ENCODE data around the gene TBX21. TPM values are rescaled to one million over a fixed set of nuclear protein-coding genes. Genes with fewer than 3 reads are reported as not detected.

The TBX21 gene
- total and polyA plus RNA-seq, 8 donors = 0.25 to 2.8 (median 0.46) TPM; not detected in 1

- H3K27ac ChIP-seq = no peak overlapping the region
- no peaks in the 10 kb centered on the region for H3K9me3 ChIP-seq
- H3K36me3 ChIP-seq = no peaks in the 10 kb centered on the region
- no peak for DNase-seq
- TF ChIP-seq CTCF (IDR thresholded peaks at IDR 0.05) = no peak
- H3K4me3 ChIP-seq = no peak overlapping the region
- H3K27me3 ChIP-seq = peaks cover 25 to 93% of the 10 kb centered on the region in 2 donors
- peaks cover 0 to 39% of the 10 kb centered on the region in 2 donors for H3K4me1 ChIP-seq
- intact Hi-C loops (cut with DNase I) = no loop called here
- no peak for ATAC-seq
These were observed 11.3 kb upstream of the TBX21 start for GRCh38 chr17:47721725-47722124.

- peaks cover 25 to 68% of the 10 kb centered on the region in 2 donors for H3K27me3 ChIP-seq
- ATAC-seq (no peak), DNase-seq (no peak)
- H3K36me3 ChIP-seq = no peaks in the 10 kb centered on the region
- H3K4me1 ChIP-seq = peaks cover 0 to 21% of the 10 kb centered on the region in 2 donors
- intact Hi-C loops (cut with DNase I) = no loop called here
- H3K9me3 ChIP-seq = no peaks in the 10 kb centered on the region
- TF ChIP-seq CTCF (IDR thresholded peaks at IDR 0.05) = no peak
- no peak overlapping the region for H3K27ac ChIP-seq
- no peak overlapping the region for H3K4me3 ChIP-seq
These were observed 8.3 kb upstream of the TBX21 start for GRCh38 chr17:47724705-47725104.

- no peaks in the 10 kb centered on the region for H3K9me3 ChIP-seq
- no peak for TF ChIP-seq CTCF (IDR thresholded peaks at IDR 0.05)
- DNase-seq = no peak
- no peak overlapping the region for H3K4me3 ChIP-seq
- H3K27ac ChIP-seq = no peak overlapping the region
- peaks cover 0 to 13% of the 10 kb centered on the region in 2 donors for H3K4me1 ChIP-seq
- no peak for ATAC-seq
- peaks cover 23 to 68% of the 10 kb centered on the region in 2 donors for H3K27me3 ChIP-seq
- H3K36me3 ChIP-seq = no peaks in the 10 kb centered on the region
- intact Hi-C loops (cut with DNase I) = no loop called here
These were observed 7.5 kb upstream of the TBX21 start for GRCh38 chr17:47725446-47726111.

GRCh38 chr17:47726796-47727703, 6.0 kb upstream of the TBX21 start:
- intact Hi-C loops (cut with DNase I) = no loop called here
- TF ChIP-seq CTCF (IDR thresholded peaks at IDR 0.05) = no peak

GRCh38 chr17:47727704-47728036, 5.4 kb upstream of the TBX21 start:
- no peak for DNase-seq
- intact Hi-C loops (cut with DNase I) = no loop called here
- Histone ChIP-seq H3K27ac (no peak overlapping the region), H3K9me3 (no peaks in the 10 kb centered on the region), H3K4me1 (peaks cover 0 to under 1% of the 10 kb centered on the region in 2 donors), H3K4me3 (no peak overlapping the region), H3K36me3 (no peaks in the 10 kb centered on the region), H3K27me3 (peaks cover 20 to 68% of the 10 kb centered on the region in 2 donors)
- no peak for TF ChIP-seq CTCF (IDR thresholded peaks at IDR 0.05)
- no peak for ATAC-seq

More at GRCh38 chr17:47726796-47727703, 6.0 kb upstream of the TBX21 start:
- Histone ChIP-seq H3K36me3 (no peaks in the 10 kb centered on the region), H3K9me3 (no peaks in the 10 kb centered on the region), H3K4me1 (no peaks in the 10 kb centered on the region), H3K4me3 (no peak overlapping the region), H3K27ac (no peak overlapping the region), H3K27me3 (peaks cover 19 to 68% of the 10 kb centered on the region in 2 donors)
- no peak for DNase-seq
- no peak for ATAC-seq

Measured in left lung (tissue), 10 donors.